Panc1 (cell line): ENCODE results near the gene NTRK3. TPM values are rescaled to one million over a fixed set of nuclear protein-coding genes. Genes with fewer than 3 reads are reported as not detected.

Experiments used
- ATAC-seq: fragments of 200-7000 bp; cut with Tn5 transposase; 2 replicates; pipeline ENCODE4 v1.9.1; 2020; ENCODE audit warnings: mild to moderate bottlenecking, moderate library complexity
- BruUV-seq: library from RNA; stranded (reverse); fragments of 400-500 nt; replicated peaks from 2 replicates; lab custom pipeline; 2021; lab: Mats Ljungman, UMichigan
- CTCF ChIA-PET: fragments of 300-600 bp; sonication (Branson Sonifier 250); formaldehyde crosslinking; loops from one replicate; lab custom pipeline; 2022; ENCODE audit warnings: antibody characterized with exemption; lab: Charles Lee
- POLR2A ChIA-PET: fragments of 300-600 bp; sonication (Branson Sonifier 250); formaldehyde crosslinking; loops from one replicate; lab custom pipeline; 2022; ENCODE audit warnings: antibody characterized with exemption; lab: Charles Lee
- DNase-seq: peaks from one replicate; pipeline ENCODE4 v3.0.0-alpha.2; 2010; ENCODE audit warnings: low read depth, low spot score
- H3K27ac ChIP-seq: 2 replicates; pipeline ENCODE4 v1.5.1; 2011; ENCODE audit warnings: mild to moderate bottlenecking, low read length, inconsistent platforms
- H3K27me3 ChIP-seq: fragments of 200-500 bp; sonication (Bioruptor generic); 2 replicates; pipeline ENCODE4 v1.6.0; 2014; ENCODE audit warnings: low read length, inconsistent platforms; ENCODE audit not compliant: control insufficient read depth, insufficient read depth
- H3K36me3 ChIP-seq: fragments of 200-500 bp; sonication (Bioruptor generic); 2 replicates; pipeline ENCODE4 v1.5.1; 2014; ENCODE audit warnings: inconsistent platforms, mild to moderate bottlenecking, low read length, moderate library complexity; ENCODE audit not compliant: control insufficient read depth, insufficient read depth
- H3K4me1 ChIP-seq: 2 replicates; pipeline ENCODE4 v1.5.1; 2011; ENCODE audit warnings: inconsistent platforms, mild to moderate bottlenecking, low read length, moderate library complexity; ENCODE audit not compliant: control insufficient read depth, insufficient read depth
- H3K4me3 ChIP-seq, 2 experiments: 2 replicates each; pipeline ENCODE4 v1.5.1; 2011 to 2012; ENCODE audit warnings: low read depth in 2 of 2, low read length in 2 of 2, mild to moderate bottlenecking in 2 of 2, inconsistent platforms in 1 of 2, moderate library complexity in 1 of 2
- H3K9me3 ChIP-seq: fragments of 200-500 bp; sonication (Bioruptor generic); 2 replicates; pipeline ENCODE4 v1.5.1; 2014; ENCODE audit warnings: low read depth, mild to moderate bottlenecking, inconsistent platforms, low read length, moderate library complexity; ENCODE audit not compliant: control insufficient read depth, insufficient read depth
- CTCF ChIP-seq: fragments of 450-650 bp; IDR thresholded peaks from 2 replicates; pipeline ENCODE4 v1.5.1; 2017; ENCODE audit warnings: mild to moderate bottlenecking
- POLR2AphosphoS5 ChIP-seq: IDR thresholded peaks from 2 replicates; pipeline ENCODE4 v1.6.1; 2012; ENCODE audit warnings: mild to moderate bottlenecking, low read depth, low read length, moderate library complexity
- REST ChIP-seq, 2 experiments: IDR thresholded peaks; 2 replicates each; pipeline ENCODE4 v1.6.1; 2011 to 2012; ENCODE audit warnings: low read depth in 2 of 2, control low read depth in 1 of 2, low read length in 1 of 2, mild to moderate bottlenecking in 1 of 2, moderate library complexity in 1 of 2; ENCODE audit not compliant: insufficient read depth in 1 of 2
- SIN3A ChIP-seq: IDR thresholded peaks from 2 replicates; pipeline ENCODE4 v1.6.1; 2012; ENCODE audit warnings: low read depth, mild to moderate bottlenecking, low read length, moderate library complexity, borderline replicate concordance; ENCODE audit not compliant: insufficient read depth
- TCF7L2 ChIP-seq: IDR thresholded peaks from 2 replicates; pipeline ENCODE4 v1.6.1; 2011; ENCODE audit warnings: mild to moderate bottlenecking, low read depth, low read length, inconsistent platforms
- in situ Hi-C: cut with HindIII; loops from 2 replicates; pipeline ENCODE4 v1.10.0; 2016; ENCODE audit warnings: low sequenced_read_pairs, low pct_unique_long_range_greater_than_20kb
- intact Hi-C: fragments of 100-400 bp; cut with micrococcal nuclease; formaldehyde crosslinking; loops from one replicate; pipeline ENCODE4 v1.10.0; 2022; ENCODE audit not compliant: unreplicated experiment
- total RNA-seq: library from RNA; stranded (reverse); gene quantifications from one replicate; pipeline ENCODE4 v1.2.1, GENCODE V29; 2021; ENCODE audit not compliant: unreplicated experiment

The NTRK3 gene
- total RNA-seq, 1 experiment from 2014 or later = not detected

DNA sequence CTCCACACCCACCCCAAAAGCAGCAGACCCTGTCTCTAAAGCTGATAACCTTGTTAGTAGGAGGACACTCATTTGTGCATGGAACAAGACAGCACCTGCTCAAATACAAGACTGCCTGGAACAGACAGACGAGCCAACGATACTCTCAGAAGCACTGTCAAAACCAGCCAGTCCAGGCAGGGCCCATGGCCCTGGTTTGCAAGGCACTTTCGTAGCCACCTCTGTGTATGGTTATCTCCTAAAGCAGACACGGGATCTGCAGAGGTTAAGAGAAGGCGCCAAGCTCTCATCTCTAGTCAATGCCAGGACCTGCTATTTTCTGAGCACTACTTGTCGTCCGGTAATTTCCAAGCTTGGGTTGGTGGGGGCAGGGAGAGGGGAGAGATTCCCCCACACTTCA lies 10.5 kb downstream of the NTRK3 start:
- TF ChIP-seq CTCF (no peak), SIN3A (no peak), POLR2AphosphoS5 (no peak), TCF7L2 (no peak), REST (IDR thresholded peaks at IDR 0.05; ENCODE audit: insufficient read depth in 1 of 2, low read depth in 2 of 2, low read length in 1 of 2) (no peak)
- DNase-seq = no peak

DNA sequence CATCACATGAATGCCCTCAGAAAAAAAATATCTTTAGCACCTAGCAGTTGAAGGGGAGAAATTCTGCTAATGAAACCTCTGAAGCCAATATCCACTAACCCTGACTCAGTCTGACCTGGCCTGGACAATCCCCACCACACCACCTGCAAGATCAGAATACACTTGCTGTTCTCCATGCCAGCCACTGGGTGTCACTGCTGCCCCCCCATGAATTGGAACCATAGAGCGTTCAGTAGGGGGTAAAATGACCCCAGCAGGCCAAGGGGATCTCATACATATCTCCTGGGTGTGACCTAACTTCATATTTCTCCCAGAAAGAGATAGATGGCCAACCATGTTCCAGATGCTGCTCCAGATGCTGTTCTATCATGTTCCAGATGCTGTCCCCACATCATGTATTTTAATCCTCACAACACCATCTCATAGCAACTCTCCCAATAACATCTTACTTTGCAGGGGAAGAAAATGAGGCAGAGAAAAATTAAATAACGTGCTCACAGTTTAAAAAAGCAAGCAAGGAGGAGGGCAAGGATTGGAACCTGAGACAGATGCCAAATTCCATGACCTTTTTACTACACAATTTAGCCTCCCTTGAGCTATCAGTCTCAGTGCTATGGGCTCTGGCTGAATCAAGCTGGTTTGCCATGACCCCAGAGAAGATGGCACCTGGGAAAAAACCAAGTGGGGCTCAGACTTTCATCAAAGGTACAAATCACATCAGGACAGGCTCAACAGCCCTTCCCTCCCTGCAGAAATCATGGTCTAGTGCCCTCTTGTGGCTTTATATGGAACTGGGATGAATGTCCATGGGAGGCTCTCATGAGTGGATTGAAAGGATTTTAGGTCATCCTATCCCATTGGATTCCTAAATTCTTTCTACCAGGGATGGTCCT lies 12.4 kb downstream of the NTRK3 start:
- DNase-seq (no peak), ATAC-seq (no peak)
- POLR2A ChIA-PET = no interaction called here
- CTCF ChIA-PET = interaction anchor here (0.6 kb wide), 1 partner anchor 8 kb away, joined by 4 read pairs; no protein-coding TSS in a partner anchor
- Histone ChIP-seq H3K27me3 (peaks cover 2% of the 10 kb centered on the region; the same call in 1 of the 2 replicates), H3K4me3 (no peak overlapping the region), H3K27ac (no peak overlapping the region), H3K4me1 (no peaks in the 10 kb centered on the region), H3K36me3 (no peaks in the 10 kb centered on the region), H3K9me3 (no peaks in the 10 kb centered on the region)
- BruUV-seq = no TSS peak
- intact Hi-C loops = loop anchor here (10.0 kb wide), 2 partner anchors 1329 to 1619 kb away; no protein-coding TSS in a partner anchor
- peak; percentile 73 for TF ChIP-seq CTCF
- no peak for TF ChIP-seq SIN3A
- in situ Hi-C loops = no loop called here

More for the DNA sequence above, 10.5 kb downstream of the NTRK3 start:
- no peaks in the 10 kb centered on the region for H3K36me3 ChIP-seq
- H3K4me3 ChIP-seq = no peak overlapping the region
- BruUV-seq = no TSS peak
- H3K4me1 ChIP-seq = no peaks in the 10 kb centered on the region
- no peaks in the 10 kb centered on the region for H3K9me3 ChIP-seq
- CTCF ChIA-PET = interaction anchor here (0.5 to 0.9 kb wide), 2 partner anchors 10 to 35 kb away, joined by 3 to 7 read pairs; no protein-coding TSS in a partner anchor
- no peak overlapping the region for H3K27ac ChIP-seq
- peaks cover 2% of the 10 kb centered on the region; the same call in 1 of the 2 replicates for H3K27me3 ChIP-seq
- in situ Hi-C loops (no loop called here), intact Hi-C loops (loop anchor here (10.0 kb wide), 2 partner anchors 1331 to 1621 kb away; no protein-coding TSS in a partner anchor)
- POLR2A ChIA-PET = no interaction called here
- ATAC-seq = no peak
